HepG2 (cell line): ENCODE results near the gene HECTD4. TPM values are rescaled to one million over a fixed set of nuclear protein-coding genes. Genes with fewer than 3 reads are reported as not detected.
A peak's percentile ranks its signal among the peaks of the same experiment; 100 is the strongest.

ENCODE experiments used
- ARNTL ChIP-seq: sonication (generic); formaldehyde crosslinking; IDR thresholded peaks from 2 replicates; pipeline ENCODE4 v1.4.0; 2020; ENCODE audit warnings: mild to moderate bottlenecking, missing genetic modification reagents
- DR1 ChIP-seq: sonication (generic); formaldehyde crosslinking; IDR thresholded peaks from 2 replicates; pipeline ENCODE4 v1.8.0; 2021; ENCODE audit warnings: mild to moderate bottlenecking, missing genetic modification reagents, inconsistent platforms
- ELF4 ChIP-seq: sonication (generic); formaldehyde crosslinking; IDR thresholded peaks from 2 replicates; pipeline ENCODE4 v1.5.0; 2020; ENCODE audit warnings: missing genetic modification reagents, mild to moderate bottlenecking, moderate library complexity, borderline replicate concordance
- EP300 ChIP-seq, 3 experiments: sonication (generic) in 1 of 3; formaldehyde crosslinking in 1 of 3; IDR thresholded peaks; 2 replicates each; pipeline versions ENCODE4 v1.5.1 to v1.6.1; 2011 to 2020; ENCODE audit warnings: low read depth in 2 of 3, low read length in 2 of 3, borderline replicate concordance in 1 of 3, improper control_type of control experiment in 1 of 3, mild to moderate bottlenecking in 1 of 3, missing genetic modification reagents in 1 of 3, moderate library complexity in 1 of 3
- FOXC1 ChIP-seq: sonication (generic); formaldehyde crosslinking; IDR thresholded peaks from 2 replicates; pipeline ENCODE4 v1.8.0; 2022; ENCODE audit warnings: mild to moderate bottlenecking, missing genetic modification reagents, borderline replicate concordance
- GATAD2A ChIP-seq: IDR thresholded peaks from 2 replicates; pipeline ENCODE4 v1.6.1; 2016
- GLI4 ChIP-seq: sonication (generic); formaldehyde crosslinking; IDR thresholded peaks from 2 replicates; pipeline ENCODE4 v1.5.1; 2020; ENCODE audit warnings: missing genetic modification reagents, mild to moderate bottlenecking, moderate library complexity, borderline replicate concordance
- KDM5A ChIP-seq: fragments of 200-600 bp; sonication (generic); IDR thresholded peaks from 2 replicates; pipeline ENCODE4 v1.7.0; 2018; ENCODE audit warnings: antibody characterized with exemption, mild to moderate bottlenecking, low read length, borderline replicate concordance
- NR1H2 ChIP-seq: sonication (generic); formaldehyde crosslinking; IDR thresholded peaks from 2 replicates; pipeline ENCODE4 v1.8.1; 2022; ENCODE audit warnings: low read depth, missing genetic modification reagents, borderline replicate concordance
- RXRA ChIP-seq: sonication (generic); formaldehyde crosslinking; IDR thresholded peaks from 2 replicates; pipeline ENCODE4 v1.5.1; 2020; ENCODE audit warnings: missing genetic modification reagents
- ZFP90 ChIP-seq: sonication (generic); formaldehyde crosslinking; IDR thresholded peaks from 2 replicates; pipeline ENCODE4 v1.8.0; 2022; ENCODE audit warnings: missing genetic modification reagents, mild to moderate bottlenecking, inconsistent platforms, borderline replicate concordance
- ZSCAN29 ChIP-seq: sonication (generic); formaldehyde crosslinking; conservative IDR thresholded peaks from 2 replicates; pipeline ENCODE4 v1.4.0; 2020; ENCODE audit warnings: mild to moderate bottlenecking, missing genetic modification reagents
- polyA plus RNA-seq, 8 experiments: library from polyadenylated mRNA; depleted of rRNA in 3 of 8; stranded (reverse) in 7 of 8; unstranded in 1 of 8; fragments of >200 nt; fragmentation: Illumina TruSeq in 4 of 8; extraction: Trizol in 4 of 8; gene quantifications; 2 replicates each; pipeline versions ENCODE4 v1.2.1 to v1.2.3, GENCODE V29; 2011 to 2016; ENCODE audit warnings: low read depth in 4 of 8, missing spikeins in 1 of 8, mixed read lengths in 1 of 8; ENCODE audit not compliant: insufficient read depth in 1 of 8
- total RNA-seq, 5 experiments: library from RNA; depleted of rRNA; stranded (reverse); fragments of >200 nt; fragmentation: Illumina TruSeq; extraction: Trizol; gene quantifications; 2 replicates each; pipeline ENCODE4 v1.2.3, GENCODE V29; 2016; ENCODE audit warnings: low read depth in 1 of 5
- TF ChIP-seq, protein P1 (sequence below): sonication (generic); formaldehyde crosslinking; IDR thresholded peaks from 2 replicates; pipeline ENCODE4 v1.5.1; 2020; ENCODE audit warnings: mild to moderate bottlenecking, missing genetic modification reagents, borderline replicate concordance
- TF ChIP-seq, protein P2 (sequence below): IDR thresholded peaks from 2 replicates; pipeline ENCODE4 v1.4.0; 2020; ENCODE audit warnings: mild to moderate bottlenecking, missing genetic modification reagents
- TF ChIP-seq, protein P3 (sequence below): sonication (generic); formaldehyde crosslinking; IDR thresholded peaks from 2 replicates; pipeline ENCODE4 v1.4.0; 2020; ENCODE audit warnings: missing genetic modification reagents
- TF ChIP-seq, protein P4 (sequence below): IDR thresholded peaks from 2 replicates; pipeline ENCODE4 v1.6.1; 2016; ENCODE audit warnings: control low read depth

HECTD4 gene
- total and polyA plus RNA-seq, 2 of the 13 experiments (the other 11 are each of a cell fraction or from before 2014, with no cell fraction given), result 9.0 to 11.4 TPM

GRCh38 chr12:112418608-112419296, 36.5 kb upstream of the HECTD4 start, which contains the start of gene PTPN11 (continued):
- TF ChIP-seq, protein P1, sequence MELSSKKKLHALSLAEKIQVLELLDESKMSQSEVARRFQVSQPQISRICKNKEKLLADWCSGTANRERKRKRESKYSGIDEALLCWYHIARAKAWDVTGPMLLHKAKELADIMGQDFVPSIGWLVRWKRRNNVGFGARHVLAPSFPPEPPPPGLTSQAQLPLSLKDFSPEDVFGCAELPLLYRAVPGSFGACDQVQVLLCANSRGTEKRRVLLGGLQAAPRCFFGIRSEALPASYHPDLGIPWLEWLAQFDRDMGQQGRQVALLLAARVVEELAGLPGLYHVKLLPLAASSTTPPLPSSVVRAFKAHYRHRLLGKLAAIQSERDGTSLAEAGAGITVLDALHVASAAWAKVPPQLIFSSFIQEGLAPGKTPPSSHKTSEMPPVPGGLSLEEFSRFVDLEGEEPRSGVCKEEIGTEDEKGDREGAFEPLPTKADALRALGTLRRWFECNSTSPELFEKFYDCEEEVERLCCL (CRISPR knock-in tag), result no peak
- TF ChIP-seq, protein P2, sequence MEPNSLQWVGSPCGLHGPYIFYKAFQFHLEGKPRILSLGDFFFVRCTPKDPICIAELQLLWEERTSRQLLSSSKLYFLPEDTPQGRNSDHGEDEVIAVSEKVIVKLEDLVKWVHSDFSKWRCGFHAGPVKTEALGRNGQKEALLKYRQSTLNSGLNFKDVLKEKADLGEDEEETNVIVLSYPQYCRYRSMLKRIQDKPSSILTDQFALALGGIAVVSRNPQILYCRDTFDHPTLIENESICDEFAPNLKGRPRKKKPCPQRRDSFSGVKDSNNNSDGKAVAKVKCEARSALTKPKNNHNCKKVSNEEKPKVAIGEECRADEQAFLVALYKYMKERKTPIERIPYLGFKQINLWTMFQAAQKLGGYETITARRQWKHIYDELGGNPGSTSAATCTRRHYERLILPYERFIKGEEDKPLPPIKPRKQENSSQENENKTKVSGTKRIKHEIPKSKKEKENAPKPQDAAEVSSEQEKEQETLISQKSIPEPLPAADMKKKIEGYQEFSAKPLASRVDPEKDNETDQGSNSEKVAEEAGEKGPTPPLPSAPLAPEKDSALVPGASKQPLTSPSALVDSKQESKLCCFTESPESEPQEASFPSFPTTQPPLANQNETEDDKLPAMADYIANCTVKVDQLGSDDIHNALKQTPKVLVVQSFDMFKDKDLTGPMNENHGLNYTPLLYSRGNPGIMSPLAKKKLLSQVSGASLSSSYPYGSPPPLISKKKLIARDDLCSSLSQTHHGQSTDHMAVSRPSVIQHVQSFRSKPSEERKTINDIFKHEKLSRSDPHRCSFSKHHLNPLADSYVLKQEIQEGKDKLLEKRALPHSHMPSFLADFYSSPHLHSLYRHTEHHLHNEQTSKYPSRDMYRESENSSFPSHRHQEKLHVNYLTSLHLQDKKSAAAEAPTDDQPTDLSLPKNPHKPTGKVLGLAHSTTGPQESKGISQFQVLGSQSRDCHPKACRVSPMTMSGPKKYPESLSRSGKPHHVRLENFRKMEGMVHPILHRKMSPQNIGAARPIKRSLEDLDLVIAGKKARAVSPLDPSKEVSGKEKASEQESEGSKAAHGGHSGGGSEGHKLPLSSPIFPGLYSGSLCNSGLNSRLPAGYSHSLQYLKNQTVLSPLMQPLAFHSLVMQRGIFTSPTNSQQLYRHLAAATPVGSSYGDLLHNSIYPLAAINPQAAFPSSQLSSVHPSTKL (CRISPR knock-in tag), result peak; percentile 48
- TF ChIP-seq ZSCAN29 (CRISPR knock-in tag) (peak; percentile 89), DR1 (CRISPR knock-in tag) (peak; percentile 72), GLI4 (CRISPR knock-in tag) (no peak), EP300 (IDR thresholded peaks at IDR 0.05; ENCODE audit: low read depth in 2 of 2, low read length in 2 of 2) (0 out of 4 replicates have a peak, but pooled peaks of 1 of the 2 experiments have one; percentile 15), EP300 (CRISPR knock-in tag; IDR thresholded peaks at IDR 0.05; ENCODE audit: borderline replicate concordance) (peak; percentile 51; the same call in 1 of the 2 replicates), KDM5A (peak; percentile 95), RXRA (no peak), FOXC1 (CRISPR knock-in tag) (no peak; the same call in none of the 2 replicates), ARNTL (CRISPR knock-in tag) (peak; percentile 77; the same call in 1 of the 2 replicates), ELF4 (CRISPR knock-in tag) (peak; percentile 98), ZFP90 (0 out of 2 replicates have a peak, but pooled peaks have one; percentile 30), NR1H2 (CRISPR knock-in tag) (no peak), GATAD2A (CRISPR knock-in tag) (peak; percentile 30; the same call in 1 of the 2 replicates)
- TF ChIP-seq, protein P3, sequence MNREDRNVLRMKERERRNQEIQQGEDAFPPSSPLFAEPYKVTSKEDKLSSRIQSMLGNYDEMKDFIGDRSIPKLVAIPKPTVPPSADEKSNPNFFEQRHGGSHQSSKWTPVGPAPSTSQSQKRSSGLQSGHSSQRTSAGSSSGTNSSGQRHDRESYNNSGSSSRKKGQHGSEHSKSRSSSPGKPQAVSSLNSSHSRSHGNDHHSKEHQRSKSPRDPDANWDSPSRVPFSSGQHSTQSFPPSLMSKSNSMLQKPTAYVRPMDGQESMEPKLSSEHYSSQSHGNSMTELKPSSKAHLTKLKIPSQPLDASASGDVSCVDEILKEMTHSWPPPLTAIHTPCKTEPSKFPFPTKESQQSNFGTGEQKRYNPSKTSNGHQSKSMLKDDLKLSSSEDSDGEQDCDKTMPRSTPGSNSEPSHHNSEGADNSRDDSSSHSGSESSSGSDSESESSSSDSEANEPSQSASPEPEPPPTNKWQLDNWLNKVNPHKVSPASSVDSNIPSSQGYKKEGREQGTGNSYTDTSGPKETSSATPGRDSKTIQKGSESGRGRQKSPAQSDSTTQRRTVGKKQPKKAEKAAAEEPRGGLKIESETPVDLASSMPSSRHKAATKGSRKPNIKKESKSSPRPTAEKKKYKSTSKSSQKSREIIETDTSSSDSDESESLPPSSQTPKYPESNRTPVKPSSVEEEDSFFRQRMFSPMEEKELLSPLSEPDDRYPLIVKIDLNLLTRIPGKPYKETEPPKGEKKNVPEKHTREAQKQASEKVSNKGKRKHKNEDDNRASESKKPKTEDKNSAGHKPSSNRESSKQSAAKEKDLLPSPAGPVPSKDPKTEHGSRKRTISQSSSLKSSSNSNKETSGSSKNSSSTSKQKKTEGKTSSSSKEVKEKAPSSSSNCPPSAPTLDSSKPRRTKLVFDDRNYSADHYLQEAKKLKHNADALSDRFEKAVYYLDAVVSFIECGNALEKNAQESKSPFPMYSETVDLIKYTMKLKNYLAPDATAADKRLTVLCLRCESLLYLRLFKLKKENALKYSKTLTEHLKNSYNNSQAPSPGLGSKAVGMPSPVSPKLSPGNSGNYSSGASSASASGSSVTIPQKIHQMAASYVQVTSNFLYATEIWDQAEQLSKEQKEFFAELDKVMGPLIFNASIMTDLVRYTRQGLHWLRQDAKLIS, result no peak
- TF ChIP-seq, protein P4, sequence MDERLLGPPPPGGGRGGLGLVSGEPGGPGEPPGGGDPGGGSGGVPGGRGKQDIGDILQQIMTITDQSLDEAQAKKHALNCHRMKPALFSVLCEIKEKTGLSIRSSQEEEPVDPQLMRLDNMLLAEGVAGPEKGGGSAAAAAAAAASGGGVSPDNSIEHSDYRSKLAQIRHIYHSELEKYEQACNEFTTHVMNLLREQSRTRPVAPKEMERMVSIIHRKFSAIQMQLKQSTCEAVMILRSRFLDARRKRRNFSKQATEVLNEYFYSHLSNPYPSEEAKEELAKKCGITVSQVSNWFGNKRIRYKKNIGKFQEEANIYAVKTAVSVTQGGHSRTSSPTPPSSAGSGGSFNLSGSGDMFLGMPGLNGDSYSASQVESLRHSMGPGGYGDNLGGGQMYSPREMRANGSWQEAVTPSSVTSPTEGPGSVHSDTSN (CRISPR knock-in tag), result no peak
